Activated CD4-positive, CD25-positive, alpha-beta regulatory T cell treated with anti-CD3 and anti-CD28 coated beads, Interleukin-2, amount 50 U/mL, for 24 hours (primary cell): Measurements from ENCODE around the gene GRB10.
A peak's percentile ranks its signal among the peaks of the same experiment; 100 is the strongest.

Source experiments
- ATAC-seq, 2 donors: fragments of 150-1000 bp; cut with Tn5 transposase; one replicate each; pipeline ENCODE4 v1.10.0; 2021; ENCODE audit warnings: mild to moderate bottlenecking in 1 of 2, moderate library complexity in 1 of 2

Gene GRB10

GRCh38 chr7:50803359-50804337 is 21.0 kb upstream of the GRB10 start:
- ATAC-seq: no peak

- ATAC-seq: no peak
Measured at GRCh38 chr7:50801907-50802306, 19.2 kb upstream of the GRB10 start.

GRCh38 chr7:50799873-50800272 is 17.2 kb upstream of the GRB10 start:
- ATAC-seq: no peak

DNA sequence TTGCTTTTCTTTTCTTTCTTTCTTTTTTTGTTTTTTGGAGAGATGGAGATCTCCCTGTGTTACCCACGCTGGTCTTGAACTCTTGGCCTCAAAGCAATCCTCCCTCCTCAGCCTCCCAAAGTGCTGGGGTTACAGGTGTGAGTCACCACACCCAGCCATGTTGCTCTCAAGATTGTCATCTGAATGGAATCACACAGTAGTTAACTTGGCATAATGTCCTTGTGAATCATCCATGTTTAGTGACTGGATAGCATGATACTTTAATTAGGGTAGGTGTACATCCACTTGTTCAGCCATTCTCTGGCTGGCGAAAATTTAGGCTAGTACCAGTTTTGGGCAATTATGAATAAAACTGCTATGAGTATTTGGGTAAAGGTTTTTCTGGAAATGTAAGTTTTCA is 15.4 kb upstream of the GRB10 start:
- ATAC-seq: no peak

GRCh38 chr7:50795831-50796230 is 13.1 kb upstream of the GRB10 start:
- no peak for ATAC-seq

GRCh38 chr7:50795253-50795652 is 12.6 kb upstream of the GRB10 start:
- no peak for ATAC-seq

GRCh38 chr7:50793947-50794570 is 11.4 kb upstream of the GRB10 start:
- no peak for ATAC-seq

GRCh38 chr7:50793120-50793946 is 10.6 kb upstream of the GRB10 start:
- ATAC-seq: peak in 1 of 2 donors; percentile 32

DNA sequence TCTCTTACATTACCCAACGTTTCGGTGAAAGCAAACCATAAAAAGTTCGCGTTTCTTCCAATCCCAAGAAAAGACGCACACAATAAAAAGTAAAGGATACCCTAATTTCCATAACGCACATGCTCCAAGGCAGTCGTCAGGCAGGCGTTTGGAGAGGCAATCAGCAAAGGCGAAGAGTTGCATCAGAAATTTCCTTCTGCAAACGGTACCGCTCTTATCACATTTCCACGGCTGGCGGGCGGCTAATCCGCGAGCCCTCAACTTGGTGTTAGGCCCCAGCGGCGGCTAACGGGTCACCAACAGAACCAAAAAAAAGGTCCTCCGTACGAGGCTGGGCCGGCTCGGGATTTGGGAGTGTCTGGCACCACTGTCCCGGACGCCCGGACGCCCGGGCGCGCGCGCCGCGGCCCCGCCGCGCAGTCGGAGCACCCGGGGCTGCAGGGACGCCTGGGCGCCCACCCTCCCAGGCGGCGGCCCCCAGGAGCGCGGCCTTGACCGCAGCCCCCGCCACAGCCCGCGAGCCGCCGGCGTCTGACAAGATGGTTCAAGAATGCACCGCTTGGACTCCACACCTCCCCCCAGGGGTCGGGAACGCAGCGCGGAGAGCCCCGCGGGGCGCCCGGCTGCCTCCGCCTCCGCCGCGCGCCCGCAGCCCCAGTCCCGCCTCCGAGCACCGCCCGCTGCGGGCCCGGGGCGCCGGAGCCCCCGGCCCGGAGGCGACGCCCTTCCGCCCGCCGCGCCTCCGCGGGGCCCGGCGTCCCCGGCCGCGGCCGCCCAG is 9.8 kb upstream of the GRB10 start:
- no peak for ATAC-seq

GRCh38 chr7:50791938-50792341 is 9.2 kb upstream of the GRB10 start:
- no peak for ATAC-seq

- no peak for ATAC-seq
Measured at GRCh38 chr7:50791363-50791937, 8.8 kb upstream of the GRB10 start.

GRCh38 chr7:50790381-50790780 is 7.7 kb upstream of the GRB10 start:
- no peak for ATAC-seq

- no peak for ATAC-seq
Measured at GRCh38 chr7:50788382-50788781, 5.7 kb upstream of the GRB10 start.

DNA sequence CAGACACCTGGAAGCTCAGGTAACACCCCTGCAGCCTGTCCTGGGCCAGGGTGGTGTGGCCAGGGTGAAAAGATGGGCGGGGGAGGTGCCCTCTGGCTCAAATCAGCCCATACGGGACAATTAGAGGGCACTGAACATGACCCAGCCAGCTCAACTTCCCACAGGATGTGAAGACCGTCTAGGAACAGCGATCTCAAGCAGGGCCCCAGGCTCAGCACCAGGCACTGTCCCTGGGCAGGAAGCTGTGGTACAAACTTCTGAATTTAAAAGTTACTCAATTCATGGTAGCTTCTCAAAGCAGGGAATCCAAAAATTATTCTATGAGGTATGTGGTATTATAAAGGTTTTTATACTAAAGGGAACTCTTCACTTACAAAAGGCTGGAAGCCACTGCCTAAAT is 5.1 kb upstream of the GRB10 start:
- ATAC-seq: no peak

DNA sequence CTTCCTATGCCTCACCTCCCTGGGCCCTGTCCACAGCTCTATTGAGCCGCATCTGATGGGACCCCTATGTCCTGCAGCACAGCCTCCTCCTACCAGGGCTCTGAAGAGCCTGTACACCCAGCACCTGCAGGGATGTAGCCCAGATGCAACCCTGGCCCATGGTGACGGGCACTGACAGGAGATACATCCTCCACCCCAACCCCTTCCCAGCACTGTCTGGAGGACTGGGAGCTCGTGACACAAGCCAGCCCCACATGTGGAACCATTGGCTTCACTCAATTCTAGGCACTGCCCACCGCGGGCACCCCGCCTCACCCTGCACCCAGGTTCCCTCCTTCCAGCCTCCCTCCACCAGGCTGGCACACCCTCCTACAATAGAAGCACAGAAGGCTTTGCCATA is 2.6 kb upstream of the GRB10 start:
- ATAC-seq: no peak

GRCh38 chr7:50783801-50784507 is 1.3 kb upstream of the GRB10 start:
- no peak for ATAC-seq

- no peak for ATAC-seq
Measured at GRCh38 chr7:50783303-50783702, 607 bp upstream of the GRB10 start.

DNA sequence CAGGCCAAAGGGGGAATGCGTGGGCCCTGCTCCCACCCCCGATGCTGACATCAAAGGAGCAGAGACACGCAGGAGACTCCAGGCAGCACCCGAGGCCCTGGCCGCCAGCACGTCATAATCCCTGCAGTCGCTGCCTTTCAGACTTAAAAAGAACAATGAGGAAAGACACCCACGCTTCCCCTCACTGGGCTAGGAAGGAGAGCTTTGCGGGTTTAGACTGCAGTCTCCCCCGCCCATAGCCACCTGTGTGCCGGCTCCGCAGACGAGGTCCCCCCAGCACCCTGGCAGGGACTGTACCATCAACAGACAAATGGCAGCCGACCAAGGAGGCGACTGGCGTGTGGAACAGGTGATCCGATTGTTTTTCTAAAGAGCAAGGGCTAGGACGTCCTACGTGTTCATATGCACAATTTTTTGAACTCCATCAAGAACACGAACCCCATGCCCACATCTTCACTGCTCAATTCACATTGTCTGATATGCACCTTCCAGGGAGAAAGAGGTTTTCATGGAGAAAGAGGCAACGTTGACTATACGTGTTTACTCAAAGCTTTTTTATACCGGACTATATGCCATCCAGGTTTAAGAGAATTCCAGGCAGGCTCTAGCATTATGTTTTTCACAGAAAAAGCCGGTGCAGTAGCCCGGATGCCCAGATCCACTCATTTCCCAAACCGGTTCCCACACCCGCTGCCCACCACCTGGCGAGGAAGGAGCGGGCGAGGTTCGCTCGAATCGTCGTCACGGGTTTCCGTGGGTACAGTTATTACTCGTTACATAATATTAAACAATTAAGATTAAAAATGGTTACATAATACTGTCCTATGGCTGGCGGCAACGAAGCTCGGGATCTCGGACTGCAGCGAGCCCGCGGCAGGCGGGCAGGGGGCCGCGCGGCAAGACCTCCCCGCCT is 1.1 kb downstream of the GRB10 start:
- no peak for ATAC-seq

DNA sequence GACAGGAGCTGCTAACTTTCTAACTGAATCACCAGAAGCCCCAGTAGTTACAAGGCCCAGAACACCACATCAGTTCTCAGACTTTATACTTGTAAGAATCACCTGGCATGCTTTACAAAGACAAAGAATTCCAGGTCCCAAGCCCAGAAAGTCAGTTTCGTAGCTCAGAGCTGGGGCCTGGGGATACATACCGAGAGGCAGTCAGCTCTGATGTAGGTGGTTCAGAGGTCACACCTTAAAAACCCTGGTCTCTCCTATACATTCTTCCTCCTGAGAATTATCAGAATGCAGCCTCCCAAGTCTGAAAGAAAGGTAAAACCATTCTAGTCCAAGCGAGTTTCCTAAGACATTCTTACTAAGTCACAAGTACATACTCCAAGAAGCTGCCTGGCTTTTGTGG is 2.3 kb downstream of the GRB10 start:
- ATAC-seq: no peak

GRCh38 chr7:50779427-50779826 is 3.3 kb downstream of the GRB10 start:
- no peak for ATAC-seq
